Measurements from ENCODE around the gene BBS9. TPM values are rescaled to one million over a fixed set of nuclear protein-coding genes. Genes with fewer than 3 reads are reported as not detected.

Gene BBS9
- total RNA-seq, 1 donor from 2014 or later, result 4.2 TPM

DNA sequence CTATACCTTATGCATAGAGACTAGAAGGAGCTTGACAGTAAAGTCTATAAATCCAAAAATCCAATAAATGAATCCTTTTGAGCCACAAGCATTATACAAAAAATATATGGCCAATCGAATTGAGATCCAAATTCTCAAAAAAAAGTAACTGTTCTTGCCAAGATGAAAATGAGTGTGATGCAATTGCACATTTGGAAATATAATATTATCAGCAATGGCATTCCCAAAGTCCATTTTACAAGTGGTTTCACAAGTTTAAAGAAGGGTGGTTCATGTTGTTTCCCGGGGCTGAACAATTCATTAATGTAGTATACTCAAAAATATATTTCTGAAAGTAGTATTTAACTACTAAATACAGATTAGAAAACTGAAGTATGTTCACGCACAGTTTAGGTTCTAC lies 27.5 kb upstream of the BBS9 start:
- Histone ChIP-seq H3K36me3 (ENCODE audit: control insufficient read depth, insufficient read depth, low read length) (peaks cover 15% of the 10 kb centered on the region), H3K27me3 (ENCODE audit: control insufficient read depth, insufficient read depth, low read length) (no peaks in the 10 kb centered on the region), H3K4me3 (ENCODE audit: low read depth, low read length) (no peak overlapping the region)
- TF ChIP-seq CTCF (IDR thresholded peaks at IDR 0.05; ENCODE audit: insufficient read depth, low read length, severe bottlenecking), result no peak
- FAIRE-seq, result no peak
- no peak for DNase-seq (ENCODE audit: low read depth)

DNA sequence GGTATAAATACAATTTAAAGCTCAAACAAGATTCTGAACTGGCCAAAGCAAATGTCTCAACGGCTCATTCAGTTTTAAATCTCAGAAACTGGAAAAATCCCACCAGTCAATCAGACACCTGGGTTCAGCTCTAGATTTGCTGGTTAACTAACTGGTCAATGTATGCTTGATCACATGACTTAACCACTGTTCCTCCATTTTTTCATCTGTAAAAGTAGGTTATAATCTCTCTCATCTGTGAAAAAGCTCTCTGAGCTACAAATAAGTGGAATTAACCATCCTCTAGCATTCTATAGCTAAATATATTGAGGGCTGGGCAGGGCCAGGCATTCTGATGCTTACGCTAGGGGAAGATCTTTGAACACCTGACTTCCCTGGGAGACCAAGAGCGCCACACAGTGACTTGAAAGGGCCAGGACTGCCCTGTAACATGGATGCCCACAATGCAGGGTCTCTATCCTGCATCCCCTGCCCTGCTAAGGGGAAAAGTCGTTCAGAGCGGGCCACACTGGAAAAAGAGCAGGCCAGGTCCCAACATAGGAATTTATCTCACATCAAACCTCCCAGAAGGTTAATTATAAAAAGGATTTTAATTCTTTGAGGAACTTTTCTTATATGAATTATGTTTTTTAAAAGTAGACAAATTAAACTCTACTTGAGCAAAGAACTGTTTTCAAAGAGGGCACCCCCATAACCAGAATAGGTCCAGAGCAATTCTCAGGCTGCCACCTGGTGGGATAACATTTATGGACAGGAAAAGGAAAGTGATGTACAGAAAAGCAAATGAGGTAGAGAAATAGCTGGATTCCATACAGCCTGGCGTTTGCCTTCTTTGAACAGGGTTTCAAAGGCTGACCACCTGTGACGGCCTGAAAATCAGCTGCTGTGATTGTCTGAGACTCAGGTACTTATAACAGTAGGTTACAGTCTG lies 22.0 kb upstream of the BBS9 start:
- Histone ChIP-seq H3K27me3 (ENCODE audit: control insufficient read depth, insufficient read depth, low read length) (no peaks in the 10 kb centered on the region), H3K36me3 (ENCODE audit: control insufficient read depth, insufficient read depth, low read length) (peaks cover 7% of the 10 kb centered on the region), H3K4me3 (ENCODE audit: low read depth, low read length) (peak overlapping the region; percentile 3)
- DNase-seq (ENCODE audit: low read depth) (peak; percentile 59), FAIRE-seq (no peak)
- TF ChIP-seq CTCF (IDR thresholded peaks at IDR 0.05; ENCODE audit: insufficient read depth, low read length, severe bottlenecking), result peak; percentile 34

DNA sequence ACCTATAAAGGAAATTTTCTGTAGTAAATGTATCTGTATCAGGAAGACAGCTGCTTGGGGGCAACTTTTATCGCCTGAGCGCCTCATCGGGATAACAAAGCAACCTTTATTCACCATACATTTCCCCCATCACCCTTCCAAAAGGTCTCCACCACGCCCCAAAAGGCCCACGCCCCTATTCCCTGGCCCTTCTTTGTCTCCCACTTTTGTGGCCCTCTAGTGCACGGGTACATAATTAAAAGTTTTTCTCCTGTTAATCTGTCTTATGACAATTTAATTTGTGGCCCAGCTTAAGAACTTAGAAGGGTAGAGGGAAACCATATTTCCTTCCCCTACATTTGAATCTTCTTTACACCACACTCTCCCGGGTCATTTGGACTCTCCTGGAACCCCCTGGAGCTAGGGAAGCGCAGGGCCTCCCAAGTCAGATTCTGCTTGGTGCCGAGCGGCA lies 20.8 kb upstream of the BBS9 start:
- DNase-seq (ENCODE audit: low read depth) (peak; percentile 43), FAIRE-seq (no peak)
- H3K4me3 ChIP-seq (ENCODE audit: low read depth, low read length), result peak overlapping the region; percentile 72

GRCh38 chr7:33109005-33109757 lies 20.2 kb upstream of the BBS9 start, which contains the start of gene RP9:
TSS of gene RP9 (minus strand) at chr7:33109404. CDS start at chr7:33109372, 32 bp downstream.
- TF ChIP-seq CTCF (IDR thresholded peaks at IDR 0.05; ENCODE audit: insufficient read depth, low read length, severe bottlenecking), result peak; percentile 43
- H3K36me3 ChIP-seq (ENCODE audit: control insufficient read depth, insufficient read depth, low read length), result no peaks in the 10 kb centered on the region
- FAIRE-seq (no peak), DNase-seq (ENCODE audit: low read depth) (peak; percentile 33)
- peak within 1 kb of the TSS; percentile 72 for H3K4me3 ChIP-seq (ENCODE audit: low read depth, low read length)
- H3K27me3 ChIP-seq (ENCODE audit: control insufficient read depth, insufficient read depth, low read length), result no peaks in the 10 kb centered on the region

More for the DNA sequence above, 20.8 kb upstream of the BBS9 start:
- Histone ChIP-seq H3K36me3 (ENCODE audit: control insufficient read depth, insufficient read depth, low read length) (no peaks in the 10 kb centered on the region), H3K27me3 (ENCODE audit: control insufficient read depth, insufficient read depth, low read length) (no peaks in the 10 kb centered on the region)
- peak; percentile 12 for TF ChIP-seq CTCF (IDR thresholded peaks at IDR 0.05; ENCODE audit: insufficient read depth, low read length, severe bottlenecking)

DNA sequence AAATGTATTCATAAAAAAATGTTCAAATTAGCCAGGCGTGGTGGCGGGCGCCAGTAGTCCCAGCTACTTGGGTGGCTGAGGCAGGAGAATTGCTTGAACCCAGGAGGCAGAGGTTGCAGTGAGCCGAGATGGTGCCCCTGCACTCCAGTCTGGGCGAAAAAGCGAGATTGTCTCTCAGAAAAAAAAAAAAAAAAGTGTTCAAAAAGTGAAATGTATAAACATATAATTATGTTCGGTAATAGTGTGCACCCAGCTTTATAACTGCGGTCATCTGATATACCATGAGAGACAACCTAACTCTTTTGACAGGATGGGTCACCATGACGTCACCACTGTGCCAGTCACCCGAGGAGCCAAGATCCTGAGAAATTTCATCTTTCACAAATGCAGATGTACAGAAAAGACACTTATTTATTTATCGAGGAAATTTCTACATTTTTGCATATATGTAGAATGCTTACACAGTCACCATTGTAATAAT lies 19.6 kb upstream of the BBS9 start:
- no peak for FAIRE-seq
- Histone ChIP-seq H3K4me3 (ENCODE audit: low read depth, low read length) (peak overlapping the region; percentile 72), H3K27me3 (ENCODE audit: control insufficient read depth, insufficient read depth, low read length) (no peaks in the 10 kb centered on the region), H3K36me3 (ENCODE audit: control insufficient read depth, insufficient read depth, low read length) (no peaks in the 10 kb centered on the region)
- DNase-seq (ENCODE audit: low read depth), result peak; percentile 47
- no peak for TF ChIP-seq CTCF (IDR thresholded peaks at IDR 0.05; ENCODE audit: insufficient read depth, low read length, severe bottlenecking)

Data from bronchial epithelial cell (primary cell).